HG03457 (cell line): ENCODE results near the gene EHD1.
A peak's percentile ranks its signal among the peaks of the same experiment; 100 is the strongest.
"Not testable (repeated sequence)": the region's sequence is repeated elsewhere in the genome, so short reads cannot be mapped to it uniquely, and the experiment has no call there.

Source experiments
- ATAC-seq: cut with Tn5 transposase; IDR thresholded peaks from one replicate; pipeline ENCODE4 v1.9.1; 2021; ENCODE audit warnings: moderate number of reproducible peaks; ENCODE audit not compliant: unreplicated experiment

Gene EHD1

GRCh38 chr11:64832467-64833197, 45.8 kb downstream of the EHD1 start:
- ATAC-seq: no peak

GRCh38 chr11:64831411-64831891, 47.0 kb downstream of the EHD1 start:
- ATAC-seq: no peak

- ATAC-seq: no peak
These were observed 48.7 kb downstream of the EHD1 start for GRCh38 chr11:64829536-64830251.

- ATAC-seq: no peak
These were observed 51.0 kb downstream of the EHD1 start for GRCh38 chr11:64827451-64827839.

GRCh38 chr11:64826578-64827450, 51.6 kb downstream of the EHD1 start:
- no peak for ATAC-seq

- no peak for ATAC-seq
These were observed 52.4 kb downstream of the EHD1 start for GRCh38 chr11:64826062-64826461.

GRCh38 chr11:64823568-64824119, 54.8 kb downstream of the EHD1 start:
- no peak for ATAC-seq

- no peak for ATAC-seq
These were observed 60.9 kb downstream of the EHD1 start for GRCh38 chr11:64817476-64817875.

- ATAC-seq: not testable (repeated sequence)
These were observed 63.0 kb downstream of the EHD1 start for GRCh38 chr11:64815433-64815832.

GRCh38 chr11:64814712-64815187, 63.7 kb downstream of the EHD1 start:
- peak; percentile 50 for ATAC-seq

- ATAC-seq: no peak
These were observed 64.6 kb downstream of the EHD1 start for GRCh38 chr11:64813826-64814225.

GRCh38 chr11:64810891-64811272, 67.5 kb downstream of the EHD1 start:
- ATAC-seq: peak; percentile 8

GRCh38 chr11:64810271-64810890, 68.0 kb downstream of the EHD1 start, which contains the start of gene MEN1:
MEN1 (minus strand) TSS chr11:64810551; CDS start chr11:64810109, 442 bp downstream.
- ATAC-seq: peak; percentile 46

GRCh38 chr11:64809781-64810241, 68.6 kb downstream of the EHD1 start:
- no peak for ATAC-seq

- ATAC-seq: no peak
These were observed 72.9 kb downstream of the EHD1 start for GRCh38 chr11:64805481-64805880.

- no peak for ATAC-seq
These were observed 73.8 kb downstream of the EHD1 start for GRCh38 chr11:64804346-64805210.

- no peak for ATAC-seq
These were observed 74.5 kb downstream of the EHD1 start for GRCh38 chr11:64803846-64804345.

- peak; percentile 45 for ATAC-seq
These were observed 75.1 kb downstream of the EHD1 start, which contains the start of gene MAP4K2 for GRCh38 chr11:64803158-64803845. MAP4K2 (minus strand) TSS chr11:64803214; CDS start chr11:64803149, 65 bp downstream.
